Superior temporal gyrus (tissue), 1 donor: ENCODE results near the gene FAM83D.
"Not testable (repeated sequence)": the region's sequence is repeated elsewhere in the genome, so short reads cannot be mapped to it uniquely, and the experiment has no call there.

Source experiments
- DNase-seq: peaks from one replicate; pipeline ENCODE4 v3.0.0-alpha.2; 2016; ENCODE audit errors: extremely low spot score

Gene FAM83D

DNA sequence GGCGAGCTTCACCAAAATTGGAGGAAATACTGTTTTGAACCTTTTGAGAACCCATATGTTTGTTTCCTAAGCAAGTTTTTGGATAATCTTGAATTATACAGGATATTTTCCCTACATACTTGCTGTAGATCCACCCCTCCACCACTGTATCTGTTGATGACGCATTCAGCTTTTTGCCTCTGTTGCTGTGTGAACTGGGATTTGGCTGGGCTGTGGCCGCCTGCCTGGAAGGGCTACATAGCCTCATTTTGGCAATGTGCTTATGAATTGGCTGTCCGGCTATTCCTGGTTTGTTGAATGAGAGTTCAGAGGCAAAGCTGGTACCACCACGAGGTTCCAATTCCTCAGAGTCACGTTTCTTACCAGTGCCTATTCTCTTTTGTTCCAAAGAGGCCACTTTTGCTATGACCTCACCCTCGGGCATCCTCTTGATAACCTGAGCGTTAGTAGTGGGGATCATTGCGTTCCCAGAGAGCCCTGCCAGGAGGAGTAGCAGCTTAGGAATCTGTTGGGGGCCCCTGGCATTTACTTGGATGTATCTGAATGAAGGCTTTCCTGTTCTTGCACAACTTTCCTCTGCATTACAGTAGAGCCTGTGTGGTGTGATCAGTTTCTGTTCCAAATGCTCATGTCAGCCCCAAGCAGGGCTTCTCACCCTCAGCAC, 6.4 kb downstream of the FAM83D start:
- DNase-seq, result no peak

- DNase-seq, result no peak
These were observed 8.3 kb downstream of the FAM83D start for GRCh38 chr20:38934530-38934929.

GRCh38 chr20:38935285-38935684, 9.1 kb downstream of the FAM83D start:
- DNase-seq, result no peak

- DNase-seq, result no peak
These were observed 9.8 kb downstream of the FAM83D start for GRCh38 chr20:38935967-38936407.

DNA sequence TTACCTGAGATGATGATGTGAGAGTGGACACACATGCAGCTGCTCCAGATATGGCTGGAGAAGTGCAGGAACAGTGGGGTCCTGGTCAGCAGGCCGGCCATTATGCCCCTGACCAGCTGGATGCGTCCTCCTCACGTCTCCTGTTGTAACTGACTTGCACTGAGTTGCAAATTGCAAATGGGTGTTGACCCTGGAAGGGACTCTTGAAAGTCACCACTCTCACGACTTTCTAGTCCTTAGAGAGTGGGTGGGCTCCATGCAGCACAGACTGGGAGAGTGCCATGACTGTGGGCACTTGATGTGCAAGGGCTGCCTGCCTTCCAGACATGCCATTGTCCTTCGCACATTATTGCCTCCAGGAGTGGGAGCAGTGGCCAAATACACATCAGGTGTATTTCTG, 10.8 kb downstream of the FAM83D start:
- DNase-seq, result no peak

DNA sequence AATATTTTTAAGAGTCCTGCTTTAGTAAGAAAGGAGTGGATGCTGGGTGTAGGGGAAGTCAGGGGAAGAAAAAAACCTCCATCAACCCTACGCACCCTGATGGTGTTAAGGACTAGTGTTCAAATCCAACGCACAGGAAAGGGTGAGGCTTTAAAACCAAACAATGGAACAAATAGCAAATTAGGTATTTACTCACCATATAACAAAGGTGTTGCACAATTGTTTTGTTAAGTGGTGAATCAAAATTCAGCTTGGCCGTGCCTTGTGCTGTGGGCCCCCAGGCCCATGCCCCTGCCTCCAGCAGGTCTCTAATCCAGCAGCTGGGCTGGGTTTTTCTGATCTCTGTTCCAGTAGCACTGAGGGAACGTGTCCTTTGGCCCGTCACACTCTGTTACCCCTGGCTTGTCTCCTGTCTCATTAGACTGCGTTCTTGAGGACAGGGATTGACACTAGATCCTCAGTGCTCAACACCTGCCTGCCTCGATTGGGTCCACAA, 11.8 kb downstream of the FAM83D start:
- no peak for DNase-seq

DNA sequence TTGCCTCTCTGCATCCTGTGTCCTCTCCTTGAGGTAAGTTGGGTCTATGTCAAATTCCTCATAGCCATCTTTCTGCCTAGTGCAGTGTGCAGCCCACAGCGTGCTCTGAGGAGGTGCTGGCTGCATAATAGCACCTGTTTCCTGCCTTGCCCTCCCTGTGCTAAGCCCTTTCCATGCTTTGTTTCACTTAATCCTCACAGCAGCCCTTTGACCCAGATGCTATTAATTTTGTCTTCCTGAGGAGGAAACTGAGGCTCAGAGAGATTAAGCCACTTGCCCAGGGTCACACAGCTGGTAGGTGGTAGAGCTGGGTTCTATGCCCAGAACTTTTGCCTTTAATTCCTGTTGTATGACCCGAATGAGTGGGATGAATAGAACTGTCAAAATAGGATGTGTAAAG, 13.5 kb downstream of the FAM83D start:
- no peak for DNase-seq

DNA sequence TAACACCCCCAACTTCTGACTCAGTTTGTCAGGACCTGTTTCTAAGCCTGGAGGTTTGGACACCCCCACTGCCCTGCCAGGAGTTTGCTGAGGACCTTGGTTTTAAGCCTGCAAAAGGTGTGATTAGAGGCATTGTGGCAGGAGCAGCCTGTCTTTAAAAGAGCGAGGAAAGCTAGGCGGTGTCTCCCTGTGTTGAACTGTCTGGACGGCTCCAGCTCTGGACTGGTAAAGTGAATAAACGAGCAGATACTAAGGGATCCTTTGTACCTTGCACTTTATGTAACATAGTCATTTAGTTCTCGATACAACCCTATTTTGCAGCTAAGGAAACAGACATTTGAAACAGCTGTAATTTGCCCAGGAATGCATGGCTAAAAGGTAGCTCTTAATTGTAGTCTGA, 14.4 kb downstream of the FAM83D start:
- DNase-seq, result no peak

DNA sequence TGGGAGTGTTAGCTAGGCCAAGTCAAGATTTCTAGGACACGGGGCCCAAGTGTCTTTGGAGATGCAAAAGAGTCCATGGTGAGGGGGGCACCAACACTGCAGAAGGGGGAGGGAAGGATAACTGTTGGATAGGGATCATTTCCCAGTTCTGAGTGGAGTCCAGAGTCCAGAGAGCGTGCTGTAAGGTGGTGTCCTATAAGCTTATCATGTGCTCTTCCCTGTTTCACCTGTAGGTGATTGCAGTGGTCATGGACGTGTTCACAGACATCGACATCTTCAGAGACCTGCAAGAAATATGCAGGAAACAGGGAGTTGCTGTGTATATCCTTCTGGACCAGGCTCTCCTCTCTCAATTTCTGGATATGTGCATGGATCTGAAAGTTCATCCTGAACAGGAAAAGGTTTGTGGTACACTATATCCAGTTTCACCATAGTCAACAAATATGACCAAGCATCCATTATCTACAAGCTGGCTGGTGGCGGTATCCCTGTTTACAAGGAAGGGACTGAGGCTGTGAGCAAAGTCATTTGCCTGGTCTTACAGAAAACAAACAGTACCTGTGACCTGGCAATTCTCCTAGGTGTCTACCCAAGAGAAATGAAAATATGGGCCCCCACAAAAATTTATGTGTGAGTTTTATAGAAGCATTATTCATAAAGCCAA, 15.6 kb downstream of the FAM83D start:
- DNase-seq, result no peak

DNA sequence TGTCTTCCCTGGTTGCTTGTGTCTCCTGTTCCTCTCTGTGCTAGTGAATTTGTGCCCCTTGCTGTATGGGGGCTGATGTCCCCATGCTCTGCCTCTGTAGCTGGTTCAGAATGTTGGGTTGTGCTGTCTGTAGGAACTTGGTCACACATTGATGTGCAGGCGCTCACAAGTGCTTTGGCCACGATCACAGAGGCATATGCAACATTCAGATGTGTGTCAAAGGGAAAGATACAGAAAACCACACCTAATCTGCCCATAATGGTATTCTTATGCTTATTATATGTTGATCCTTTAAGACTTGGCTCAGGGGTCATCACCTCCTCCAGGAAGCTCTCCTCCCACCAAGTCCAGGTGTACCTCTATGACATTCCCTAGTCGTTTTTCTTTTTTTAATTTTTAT, 18.8 kb downstream of the FAM83D start:
- no peak for DNase-seq

GRCh38 chr20:38946836-38947235, 20.6 kb downstream of the FAM83D start:
- DNase-seq, result no peak

GRCh38 chr20:38947931-38948362, 21.7 kb downstream of the FAM83D start:
- DNase-seq, result no peak

DNA sequence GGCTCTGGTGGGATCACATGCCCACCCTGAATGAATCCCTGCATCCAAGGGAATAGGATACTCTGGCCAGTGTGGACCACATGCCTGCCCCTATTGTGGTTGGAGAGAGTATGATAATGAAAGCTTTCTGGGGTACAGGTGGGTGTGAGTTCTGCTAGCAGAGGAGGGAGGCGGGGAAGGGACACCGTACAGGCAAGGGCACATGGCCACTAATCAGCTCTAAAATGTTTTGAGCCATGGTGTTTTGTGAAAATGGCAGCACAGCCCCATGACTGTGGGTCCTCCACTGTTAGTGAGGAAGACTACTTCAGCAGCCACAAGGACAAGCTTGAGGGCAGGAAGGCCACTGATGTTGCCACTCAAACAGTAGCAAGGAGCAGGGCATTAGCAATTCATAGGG, 24.0 kb downstream of the FAM83D start:
- DNase-seq, result no peak

GRCh38 chr20:38951611-38952010, 25.4 kb downstream of the FAM83D start:
- DNase-seq, result no peak

DNA sequence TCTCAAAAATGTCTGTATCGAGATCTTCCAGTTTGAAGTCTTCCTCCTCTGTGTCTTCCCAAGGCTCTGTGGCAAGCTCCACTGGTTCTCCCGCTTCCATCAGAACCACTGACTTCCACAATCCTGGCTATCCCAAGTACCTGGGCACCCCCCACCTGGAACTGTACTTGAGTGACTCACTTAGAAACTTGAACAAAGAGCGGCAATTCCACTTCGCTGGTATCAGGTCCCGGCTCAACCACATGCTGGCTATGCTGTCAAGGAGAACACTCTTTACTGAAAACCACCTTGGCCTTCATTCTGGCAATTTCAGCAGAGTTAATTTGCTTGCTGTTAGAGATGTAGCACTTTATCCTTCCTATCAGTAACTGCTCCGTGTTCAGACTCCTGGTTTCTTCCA, 25.9 kb downstream of the FAM83D start:
- no peak for DNase-seq

DNA sequence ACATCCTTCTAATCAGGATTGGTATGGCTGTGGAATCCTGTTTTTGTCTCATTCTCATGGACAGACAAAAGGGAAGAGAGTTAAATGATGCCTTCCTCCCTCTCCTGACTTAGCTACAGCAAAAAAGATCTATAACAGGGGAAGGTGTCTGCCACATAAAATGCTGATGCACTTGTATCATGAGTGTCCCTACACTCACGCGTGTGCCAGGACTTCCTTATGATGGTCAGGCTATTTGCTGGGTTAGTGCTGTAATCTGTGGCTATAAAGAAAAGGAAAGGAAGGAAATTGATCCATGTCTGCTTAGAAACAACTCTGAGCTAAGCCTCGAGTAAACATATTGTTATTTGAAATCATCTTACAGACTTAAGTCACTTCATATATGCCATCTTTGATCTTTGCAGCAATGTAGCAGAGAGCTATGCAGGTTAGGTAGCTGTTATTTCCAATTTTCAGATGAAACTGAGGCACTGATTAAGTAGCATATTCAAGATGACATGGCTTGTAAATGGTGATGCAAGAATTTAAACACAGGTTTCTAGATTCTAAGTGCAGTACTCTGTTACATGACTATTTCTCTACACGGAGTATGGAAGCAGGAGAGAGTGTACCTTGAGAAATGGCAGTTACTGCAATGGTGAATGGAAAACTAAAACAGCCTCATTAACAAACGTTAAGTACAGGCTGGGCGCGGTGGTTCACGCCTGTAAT, 27.6 kb downstream of the FAM83D start:
- DNase-seq, result no peak

- DNase-seq, result no peak
These were observed 31.1 kb downstream of the FAM83D start for GRCh38 chr20:38957235-38957876.

- no peak for DNase-seq
These were observed 31.8 kb downstream of the FAM83D start for GRCh38 chr20:38957915-38958485.

DNA sequence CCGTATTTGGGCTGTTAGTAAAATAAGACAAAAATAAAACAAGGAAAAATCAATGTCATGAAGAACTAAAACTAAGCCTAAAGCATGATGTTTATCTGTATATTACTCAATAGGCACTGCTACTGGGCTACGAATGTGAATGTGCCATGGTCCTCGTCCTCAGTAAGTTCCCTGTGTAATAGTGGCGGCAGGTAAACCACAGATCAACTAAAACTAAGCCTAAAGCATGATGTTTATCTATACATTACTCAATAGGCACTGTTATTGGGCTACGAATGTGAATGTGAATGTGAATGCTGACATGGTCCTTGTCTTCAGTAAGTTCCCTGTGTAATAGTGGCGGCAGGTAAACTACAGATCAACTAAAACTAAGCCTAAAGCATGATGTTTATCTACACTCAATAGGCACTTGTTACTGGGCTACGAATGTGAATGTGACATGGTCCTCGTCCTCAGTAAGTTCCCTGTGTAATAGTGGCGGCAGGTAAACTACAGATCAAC, 34.0 kb downstream of the FAM83D start:
- DNase-seq, result not testable (repeated sequence)

DNA sequence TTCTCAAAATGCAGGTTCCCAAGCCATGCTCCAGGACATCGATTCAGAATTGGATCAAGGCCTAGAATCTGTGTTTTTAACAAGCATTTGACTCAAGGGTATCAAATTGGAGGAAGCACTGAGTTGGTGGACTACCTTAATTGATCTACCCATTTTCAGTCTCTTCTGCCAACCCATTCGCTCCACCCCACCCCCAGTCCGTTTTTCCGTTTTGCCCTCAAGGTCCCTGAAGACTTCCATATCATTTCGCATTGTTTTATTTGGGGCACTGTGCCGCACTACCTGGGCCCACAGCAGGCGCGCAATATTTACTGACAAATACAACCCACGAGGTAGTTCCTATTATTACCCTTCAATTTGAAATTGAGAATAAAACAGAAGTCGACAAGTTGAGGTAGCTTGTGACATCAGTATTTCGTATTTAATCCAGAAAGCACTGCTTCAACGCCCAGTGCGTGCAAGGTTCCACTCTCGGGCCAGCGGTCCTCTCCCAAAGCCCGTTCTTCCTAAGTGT, 35.4 kb downstream of the FAM83D start:
- no peak for DNase-seq
